Tibial artery (tissue), 4 donors: ENCODE measurements around the gene STMN3.
A peak's percentile ranks its signal among the peaks of the same experiment; 100 is the strongest.

Experiments used
- DNase-seq, 2 donors: peaks; one replicate each; pipeline ENCODE4 v3.0.0-alpha.2; 2019
- H3K27ac ChIP-seq, 2 donors: fragments of 200-600 bp; sonication (generic) in 1 of 2; 1 replicate in 1 of 2; 2 replicates in 1 of 2; pipeline ENCODE4 v1.5.1; 2018 to 2019; ENCODE audit warnings: mild to moderate bottlenecking in 1 of 2
- H3K27me3 ChIP-seq, 2 donors: fragments of 200-600 bp; sonication (generic) in 1 of 2; one replicate each; pipeline versions ENCODE4 v1.5.1 to v1.6.0; 2016 to 2019
- H3K36me3 ChIP-seq, 3 donors: fragments of 200-600 bp; sonication (generic) in 2 of 3; one replicate each; pipeline ENCODE4 v1.5.1; 2016 to 2019; ENCODE audit warnings: mild to moderate bottlenecking in 2 of 3
- H3K4me1 ChIP-seq, 4 donors: fragments of 200-600 bp; sonication (generic) in 2 of 4; 1 replicate in 3 of 4; 2 replicates in 1 of 4; pipeline ENCODE4 v1.5.1; 2016 to 2019
- H3K4me3 ChIP-seq, 2 donors: fragments of 200-600 bp; sonication (generic) in 1 of 2; 1 replicate in 1 of 2; 2 replicates in 1 of 2; pipeline ENCODE4 v1.5.1; 2018 to 2019; ENCODE audit warnings: mild to moderate bottlenecking in 2 of 2
- H3K9me3 ChIP-seq, 3 donors: fragments of 200-600 bp; sonication (generic) in 1 of 3; one replicate each; pipeline ENCODE4 v1.5.1; 2016 to 2019
- CTCF ChIP-seq, 2 experiments: fragments of 200-600 bp in 1 of 2; fragments of 450-650 bp in 1 of 2; IDR thresholded peaks; one replicate each; pipeline ENCODE4 v1.5.1; 2017 to 2019; ENCODE audit warnings: antibody characterized with exemption in 2 of 2, mild to moderate bottlenecking in 1 of 2, moderate library complexity in 1 of 2
- intact Hi-C: fragments of 100-400 bp; cut with DNase I; formaldehyde crosslinking; loops from one replicate; pipeline ENCODE4 v1.15.0; 2023; ENCODE audit warnings: low total_unique reads

The STMN3 gene

GRCh38 chr20:63687419-63688178 is 34.4 kb upstream of the STMN3 start:
- Histone ChIP-seq H3K4me1 (peaks cover 10 to 42% (median 29%) of the 10 kb centered on the region in 4 donors), H3K27me3 (no peaks in the 10 kb centered on the region), H3K4me3 (no peak overlapping the region), H3K9me3 (no peaks in the 10 kb centered on the region), H3K27ac (peak overlapping the region; percentile 57 to 69), H3K36me3 (peaks cover 0 to 18% (median 4%) of the 10 kb centered on the region in 3 donors)
- no peak for DNase-seq
- no peak for TF ChIP-seq CTCF (IDR thresholded peaks at IDR 0.05)
- intact Hi-C loops, result no loop called here

GRCh38 chr20:63686492-63687321 is 33.5 kb upstream of the STMN3 start:
- H3K4me1 ChIP-seq, result peaks cover 10 to 51% (median 38%) of the 10 kb centered on the region in 4 donors
- peak overlapping the region; percentile 57 to 69 for H3K27ac ChIP-seq
- H3K27me3 ChIP-seq, result no peaks in the 10 kb centered on the region
- peaks cover 0 to 14% (median 4%) of the 10 kb centered on the region in 3 donors for H3K36me3 ChIP-seq
- peak overlapping the region in 1 of 2 donors; percentile 16 for H3K4me3 ChIP-seq
- H3K9me3 ChIP-seq, result no peaks in the 10 kb centered on the region
- TF ChIP-seq CTCF (IDR thresholded peaks at IDR 0.05), result no peak
- peak; percentile 84 for DNase-seq
- intact Hi-C loops, result no loop called here

- H3K4me3 ChIP-seq, result no peak overlapping the region
- DNase-seq, result no peak
- peaks cover 0 to 14% (median 4%) of the 10 kb centered on the region in 3 donors for H3K36me3 ChIP-seq
- TF ChIP-seq CTCF (IDR thresholded peaks at IDR 0.05), result no peak
- H3K9me3 ChIP-seq, result no peaks in the 10 kb centered on the region
- H3K27me3 ChIP-seq, result no peaks in the 10 kb centered on the region
- H3K4me1 ChIP-seq, result peaks cover 10 to 56% (median 43%) of the 10 kb centered on the region in 4 donors
- intact Hi-C loops, result no loop called here
- H3K27ac ChIP-seq, result peak overlapping the region; percentile 57 to 69
Measured at GRCh38 chr20:63686094-63686491, 32.9 kb upstream of the STMN3 start.

- DNase-seq, result no peak
- peak overlapping the region; percentile 57 to 69 for H3K27ac ChIP-seq
- H3K4me1 ChIP-seq, result peaks cover 10 to 56% (median 43%) of the 10 kb centered on the region in 4 donors
- peaks cover 0 to 18% (median 4%) of the 10 kb centered on the region in 3 donors for H3K36me3 ChIP-seq
- intact Hi-C loops, result no loop called here
- H3K9me3 ChIP-seq, result no peaks in the 10 kb centered on the region
- TF ChIP-seq CTCF (IDR thresholded peaks at IDR 0.05), result no peak
- no peaks in the 10 kb centered on the region for H3K27me3 ChIP-seq
- no peak overlapping the region for H3K4me3 ChIP-seq
Measured at GRCh38 chr20:63685269-63686026, 32.2 kb upstream of the STMN3 start.

- DNase-seq, result peak; percentile 81 to 94
- H3K36me3 ChIP-seq, result peaks cover 0 to 35% (median 22%) of the 10 kb centered on the region in 3 donors
- H3K27ac ChIP-seq, result peak overlapping the region; percentile 69 to 90
- H3K9me3 ChIP-seq, result no peaks in the 10 kb centered on the region
- H3K4me3 ChIP-seq, result no peak overlapping the region
- H3K27me3 ChIP-seq, result no peaks in the 10 kb centered on the region
- intact Hi-C loops, result no loop called here
- TF ChIP-seq CTCF (IDR thresholded peaks at IDR 0.05), result no peak
- peaks cover 10 to 41% (median 37%) of the 10 kb centered on the region in 4 donors for H3K4me1 ChIP-seq
Measured at GRCh38 chr20:63682384-63683139, 29.3 kb upstream of the STMN3 start.
